HG02852 (cell line): ENCODE results near the gene NRIP3.

Source experiments
- ATAC-seq: cut with Tn5 transposase; IDR thresholded peaks from one replicate; pipeline ENCODE4 v1.9.1; 2021; ENCODE audit warnings: mild to moderate bottlenecking, moderate library complexity; ENCODE audit not compliant: unreplicated experiment

The NRIP3 gene

DNA sequence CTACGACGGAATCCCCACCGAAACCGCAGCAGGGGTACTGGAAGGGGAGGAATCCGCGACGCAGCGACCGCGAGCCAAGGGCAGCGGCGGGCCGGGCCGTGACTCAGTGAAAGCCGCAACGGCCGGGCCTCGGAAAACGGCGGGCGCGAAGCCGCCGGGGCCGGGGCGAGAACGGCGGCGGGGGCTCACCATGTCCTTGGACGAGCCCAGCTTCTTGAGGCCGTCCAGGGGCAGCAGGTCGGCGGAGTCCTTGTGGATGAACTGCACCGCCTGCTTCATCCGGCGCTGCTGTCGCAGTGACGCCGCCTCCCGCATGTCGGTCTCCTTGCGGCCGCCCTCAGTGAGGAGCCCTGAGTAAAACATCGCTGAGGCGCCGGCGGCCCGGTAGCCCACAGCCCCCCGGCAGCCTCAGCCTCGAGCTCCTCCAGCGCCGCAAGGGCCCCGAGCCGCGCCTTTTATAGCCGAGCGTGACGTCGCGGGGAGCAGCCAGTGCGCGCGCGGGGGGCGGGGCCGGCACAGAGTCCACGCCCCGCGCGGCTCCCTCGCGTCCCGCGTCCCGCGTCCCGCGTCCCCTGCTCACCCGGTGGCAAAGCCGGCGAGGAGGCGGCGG is at the start of gene NRIP3:
Gene NRIP3 (minus strand): TSS at position 429 of the 610 bp plus-strand sequence. CDS start 66 bp downstream, at position 363.
- no peak for ATAC-seq

DNA sequence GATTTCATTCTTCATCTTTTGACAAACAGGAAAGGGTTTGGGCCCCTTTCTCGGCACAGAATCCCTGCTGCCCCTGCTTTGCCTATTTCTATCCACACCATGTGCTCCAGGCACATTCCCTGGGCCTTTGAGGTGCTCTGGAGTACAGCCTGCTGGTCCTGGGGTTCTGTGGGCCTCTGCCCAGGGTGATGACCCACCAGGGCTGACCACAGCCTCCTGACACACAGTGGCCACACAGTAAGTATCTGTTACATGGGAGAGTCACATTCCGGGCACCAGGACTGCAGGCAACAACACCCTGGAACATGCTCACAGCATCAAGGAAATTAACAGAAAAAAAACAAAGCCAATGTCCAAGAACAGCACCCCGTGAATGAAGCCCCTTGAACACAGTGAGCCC is 48.5 kb upstream of the NRIP3 start:
- ATAC-seq = no peak

DNA sequence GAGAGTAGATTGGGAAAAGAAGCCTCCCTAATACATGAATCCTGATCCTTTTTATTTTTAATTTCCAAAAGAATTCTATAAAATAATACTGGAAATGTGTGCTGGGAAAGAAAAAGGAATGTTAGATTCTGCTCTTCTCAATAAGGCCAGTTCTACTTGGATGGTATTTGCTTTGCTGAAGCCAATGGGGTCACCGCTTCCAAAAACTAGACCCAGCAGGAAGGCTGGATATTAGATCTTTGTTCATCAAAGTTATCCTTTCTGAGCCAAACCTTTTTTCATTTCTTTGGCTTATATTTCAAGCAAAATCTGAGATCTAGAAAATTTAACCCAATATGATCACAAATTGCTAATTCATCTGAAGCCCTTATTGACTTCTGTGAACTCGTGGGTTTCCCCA is 46.2 kb upstream of the NRIP3 start:
- ATAC-seq = no peak

DNA sequence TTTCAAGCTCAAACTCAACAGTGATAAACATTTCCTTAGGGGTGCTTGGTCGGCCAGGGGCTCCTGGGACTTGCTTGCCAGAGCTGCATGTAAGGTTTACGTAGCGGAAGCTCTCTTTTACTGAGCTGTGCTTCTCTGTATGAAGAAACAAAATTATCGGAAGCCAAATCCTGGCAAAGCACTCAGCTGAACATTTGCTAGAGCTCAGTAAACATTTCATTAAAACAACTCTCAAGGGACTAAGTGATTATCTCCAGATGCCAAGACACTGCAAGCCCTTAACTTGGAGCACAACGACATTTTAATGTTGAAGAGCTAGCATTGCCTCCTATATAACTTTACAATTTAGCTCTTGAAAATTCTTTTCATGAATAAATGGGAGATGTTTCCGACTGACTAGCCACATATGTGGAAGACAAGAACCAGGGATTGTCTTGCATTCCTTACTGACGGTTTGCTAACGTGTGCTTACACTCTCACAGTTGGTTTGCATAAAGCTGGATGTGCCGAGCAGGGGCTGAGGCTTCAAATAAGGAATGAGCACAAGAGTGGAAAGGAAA is 44.2 kb upstream of the NRIP3 start:
- no peak for ATAC-seq

DNA sequence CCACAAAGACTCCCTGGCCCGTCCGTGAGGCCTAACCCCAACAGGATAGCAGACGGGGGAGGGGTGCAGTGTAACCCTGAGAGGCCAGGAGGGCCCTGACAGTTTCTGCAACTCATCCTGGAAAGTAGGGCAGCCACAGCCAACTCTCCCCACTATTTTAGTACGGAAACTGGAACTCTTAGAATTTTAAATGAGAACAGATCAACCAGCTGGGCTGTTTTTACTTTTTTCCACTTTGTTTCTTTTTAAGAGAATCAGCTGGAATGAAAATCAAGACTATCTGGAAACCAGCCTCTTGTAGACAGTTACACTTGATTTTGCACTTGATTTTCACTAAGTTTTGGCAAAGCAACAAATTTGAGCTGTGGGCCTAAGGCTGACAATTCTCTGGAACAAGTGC is 42.7 kb upstream of the NRIP3 start:
- no peak for ATAC-seq

DNA sequence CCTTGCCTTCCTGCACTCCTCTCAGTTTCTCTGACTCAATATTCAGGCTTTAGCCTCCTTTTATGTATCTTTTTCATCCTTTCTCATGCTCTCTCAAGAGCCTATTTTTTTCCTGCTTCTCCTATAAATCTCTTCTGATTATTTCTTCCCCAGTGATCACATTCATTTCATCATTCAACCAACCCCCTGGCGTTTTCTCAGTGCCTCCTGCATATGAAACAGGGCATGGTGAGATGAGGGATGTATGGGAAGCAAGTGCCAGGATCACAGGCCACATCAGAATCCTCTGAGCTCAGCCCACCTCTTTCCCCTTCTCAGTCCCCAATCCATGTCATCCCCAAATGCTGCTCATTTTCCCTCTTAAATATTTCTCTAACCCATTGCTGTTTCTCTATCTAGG is 38.7 kb upstream of the NRIP3 start:
- ATAC-seq = no peak

DNA sequence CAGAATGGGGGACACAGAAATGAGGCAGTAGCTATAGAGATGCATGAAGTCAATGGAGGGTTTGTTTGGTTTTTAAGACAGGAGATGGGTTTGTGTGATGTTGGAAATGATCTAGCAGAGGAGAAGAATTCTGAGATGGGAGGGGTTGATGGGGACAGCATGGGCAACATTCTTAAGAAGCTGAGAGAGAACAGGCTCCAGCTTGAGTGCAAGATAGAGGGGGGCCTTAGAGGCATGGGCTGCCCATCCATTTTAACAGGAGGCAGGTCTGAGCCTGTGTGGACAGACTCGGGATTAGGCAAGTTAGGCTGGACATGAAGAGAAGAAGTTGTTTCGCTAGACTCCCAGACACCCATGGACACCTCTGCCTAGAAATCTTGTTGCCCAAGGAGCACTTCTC is 37.9 kb upstream of the NRIP3 start:
- no peak for ATAC-seq

DNA sequence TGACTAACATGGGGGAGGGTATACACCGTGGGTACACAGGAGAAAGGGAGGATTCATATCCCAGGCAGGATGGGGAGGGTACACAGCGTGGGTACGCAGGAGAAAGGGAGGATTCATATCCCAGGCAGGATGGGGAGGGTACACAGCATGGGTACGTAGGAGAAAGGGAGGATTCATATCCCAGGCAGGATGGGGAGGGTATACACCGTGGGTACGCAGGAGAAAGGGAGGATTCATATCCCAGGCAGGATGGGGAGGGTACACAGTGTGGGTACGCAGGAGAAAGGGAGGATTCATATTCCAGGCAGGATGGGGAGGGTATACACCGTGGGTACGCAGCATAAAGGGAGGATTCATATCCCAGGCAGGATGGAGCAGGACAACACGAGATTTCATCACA is 36.6 kb upstream of the NRIP3 start:
- no peak for ATAC-seq

DNA sequence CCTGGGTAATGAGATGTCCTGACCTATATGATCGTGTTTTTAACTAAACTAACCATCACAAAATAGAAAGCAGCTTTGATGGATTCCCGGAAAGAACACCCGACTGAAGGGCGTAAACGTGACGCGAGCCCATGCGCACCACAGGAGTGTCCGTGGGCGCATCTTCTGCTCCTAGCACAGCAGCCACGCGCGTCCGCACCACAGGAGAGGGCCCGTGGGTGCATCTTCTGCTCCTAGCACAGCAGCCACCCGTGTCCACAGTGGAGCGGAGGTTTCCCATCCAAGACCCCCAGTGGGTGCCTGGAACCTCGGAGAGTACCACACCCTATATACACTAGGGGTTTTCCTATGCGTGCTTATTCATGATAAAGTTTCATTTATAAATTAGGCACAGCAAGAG is 36.1 kb upstream of the NRIP3 start:
- ATAC-seq = no peak

DNA sequence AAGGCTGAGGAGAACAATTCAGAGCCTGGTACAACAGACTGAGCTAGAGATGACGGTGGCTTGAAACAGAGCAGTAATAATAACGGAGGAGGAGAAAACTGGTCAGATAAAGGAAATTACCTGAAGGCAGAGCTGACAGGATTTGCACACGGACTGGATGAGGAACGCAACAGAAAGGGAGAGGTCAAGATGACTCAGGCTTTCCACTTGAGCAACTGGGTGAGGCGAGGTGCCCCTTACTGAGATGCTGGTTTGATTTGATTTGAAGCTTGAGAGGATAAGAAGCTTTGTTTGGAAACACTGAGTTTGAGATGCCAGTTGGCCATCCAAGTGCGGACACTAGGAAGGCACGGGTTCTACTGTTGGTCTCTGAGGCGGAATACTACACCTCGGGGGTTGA is 35.4 kb upstream of the NRIP3 start:
- ATAC-seq = no peak

DNA sequence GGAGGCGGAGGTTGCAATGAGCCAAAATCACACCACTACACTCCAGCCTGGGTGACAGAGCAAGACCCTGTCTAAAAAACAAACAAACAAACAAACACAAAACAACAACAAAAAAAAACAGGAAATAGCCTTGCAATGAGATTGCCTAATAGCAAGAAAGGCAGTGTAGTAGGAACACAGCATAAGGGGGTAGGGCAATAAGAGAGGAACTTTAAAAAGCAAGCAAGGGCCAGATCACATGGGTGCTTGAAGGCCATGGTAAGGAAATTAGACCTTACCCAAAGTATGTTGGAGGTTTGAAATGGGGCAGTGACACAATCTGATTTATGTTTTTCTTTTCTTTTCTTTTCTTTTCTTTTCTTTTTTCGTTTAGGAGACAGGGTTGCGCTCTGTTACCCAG is 34.7 kb upstream of the NRIP3 start:
- ATAC-seq = no peak

DNA sequence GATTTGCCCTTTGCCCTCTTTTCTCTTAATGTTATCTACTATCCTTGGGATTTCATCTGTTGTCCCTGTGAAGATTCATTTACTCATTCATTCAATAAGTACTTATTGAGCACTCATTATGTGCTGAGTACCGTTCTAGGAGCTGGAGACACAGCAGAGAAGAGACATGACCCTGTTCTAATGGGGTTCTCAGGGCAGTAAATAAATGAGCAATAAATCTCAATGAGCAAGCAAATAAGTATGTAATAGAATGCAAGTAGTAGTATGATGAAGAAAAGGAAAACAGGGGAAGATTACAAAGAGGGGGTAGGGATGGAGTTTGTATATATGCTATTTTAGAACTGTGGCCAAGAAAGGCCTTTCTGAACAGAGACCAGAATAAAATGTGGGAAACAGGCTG is 34.2 kb upstream of the NRIP3 start:
- no peak for ATAC-seq

DNA sequence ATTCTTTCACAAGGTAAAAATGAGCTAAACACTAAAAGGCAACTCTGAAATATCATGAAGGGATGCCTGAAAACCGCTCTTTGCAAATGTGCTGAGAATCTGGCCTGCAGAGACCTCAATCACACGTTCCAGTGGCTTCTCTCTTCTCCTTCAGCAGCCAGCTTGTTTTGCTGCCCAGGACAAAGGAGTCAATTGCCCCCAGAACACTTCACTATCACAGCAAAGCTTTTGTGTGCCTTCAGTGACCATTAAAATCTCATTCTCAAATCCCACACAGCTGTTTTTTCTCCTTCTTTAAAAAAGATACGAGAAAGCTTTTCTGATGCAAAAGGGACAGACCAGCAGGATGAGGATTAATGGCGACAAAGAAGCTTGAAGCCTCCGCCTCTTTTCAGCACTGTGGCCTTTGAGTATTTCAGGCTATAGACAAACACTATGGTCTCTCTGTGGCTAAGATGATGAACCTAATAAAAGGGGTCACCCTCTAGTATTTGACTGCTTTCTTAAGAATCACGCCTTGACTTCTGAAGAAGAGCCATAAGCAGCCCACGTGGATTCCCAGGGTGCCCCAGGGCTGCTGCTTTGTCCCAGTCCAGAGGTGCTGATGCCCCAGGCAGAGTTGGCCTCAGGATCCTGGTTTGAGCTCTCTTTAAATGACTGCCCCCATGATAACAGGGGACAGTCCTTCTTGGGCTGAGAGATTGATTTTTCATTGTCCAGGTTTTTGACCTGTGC is 33.4 kb upstream of the NRIP3 start:
- no peak for ATAC-seq

DNA sequence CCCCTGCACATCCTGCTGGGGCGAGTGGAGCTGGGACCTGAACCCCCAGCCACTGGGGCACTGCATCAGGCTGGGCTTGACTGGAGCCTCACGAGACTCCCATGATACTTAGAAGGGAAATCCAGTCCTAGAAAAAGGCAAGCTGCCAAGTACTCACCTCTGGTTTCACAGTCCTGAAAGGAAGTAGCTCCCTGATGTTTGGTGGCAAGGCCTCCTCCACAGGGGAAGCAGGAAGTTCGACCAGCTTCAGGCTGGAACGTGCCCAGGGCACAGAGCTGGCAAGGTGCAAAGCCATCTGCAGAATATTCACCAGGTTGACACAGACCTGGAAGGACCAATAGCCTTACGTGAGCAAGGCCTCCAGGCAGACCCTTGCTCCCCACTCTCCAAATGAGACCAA is 26.8 kb upstream of the NRIP3 start:
- no peak for ATAC-seq

DNA sequence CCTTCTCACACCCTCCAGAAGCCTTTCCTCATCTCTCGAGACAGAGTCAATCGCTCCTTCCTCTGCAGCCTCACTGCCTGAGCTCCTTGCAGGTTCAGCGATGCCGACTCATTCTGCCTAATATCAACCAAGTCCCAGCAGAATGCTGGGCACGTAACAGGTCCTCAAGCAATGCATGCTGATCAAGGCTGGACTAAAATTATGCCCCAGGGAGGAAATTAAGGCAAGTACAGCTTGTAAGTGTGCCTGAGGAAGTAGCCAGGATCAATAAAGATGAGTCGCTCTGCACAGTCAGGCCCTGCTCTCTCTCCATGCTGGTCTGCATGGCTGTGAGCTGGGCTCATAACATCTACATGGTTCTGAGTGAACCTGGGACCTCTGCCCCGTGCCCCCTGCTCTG is 25.6 kb upstream of the NRIP3 start:
- no peak for ATAC-seq

DNA sequence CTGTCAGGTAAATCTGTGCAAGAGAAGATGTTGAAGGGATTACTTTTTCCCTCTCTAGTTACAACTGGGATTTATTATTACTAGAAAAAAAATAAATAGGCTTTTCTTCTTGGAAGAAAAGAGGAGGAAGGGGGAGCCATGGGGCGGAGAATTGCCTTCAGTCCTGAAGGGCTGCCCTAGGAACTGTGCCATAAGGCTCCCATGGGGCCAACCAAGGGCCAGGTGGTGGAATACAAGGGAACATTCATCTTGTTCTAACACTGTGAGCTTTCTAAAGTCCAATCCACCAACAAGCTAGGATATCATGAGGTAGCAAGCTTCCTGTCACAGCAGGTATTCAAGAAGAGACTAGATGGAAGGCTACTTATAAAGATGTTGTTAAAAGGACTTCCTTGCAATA is 24.8 kb upstream of the NRIP3 start:
- ATAC-seq = no peak

DNA sequence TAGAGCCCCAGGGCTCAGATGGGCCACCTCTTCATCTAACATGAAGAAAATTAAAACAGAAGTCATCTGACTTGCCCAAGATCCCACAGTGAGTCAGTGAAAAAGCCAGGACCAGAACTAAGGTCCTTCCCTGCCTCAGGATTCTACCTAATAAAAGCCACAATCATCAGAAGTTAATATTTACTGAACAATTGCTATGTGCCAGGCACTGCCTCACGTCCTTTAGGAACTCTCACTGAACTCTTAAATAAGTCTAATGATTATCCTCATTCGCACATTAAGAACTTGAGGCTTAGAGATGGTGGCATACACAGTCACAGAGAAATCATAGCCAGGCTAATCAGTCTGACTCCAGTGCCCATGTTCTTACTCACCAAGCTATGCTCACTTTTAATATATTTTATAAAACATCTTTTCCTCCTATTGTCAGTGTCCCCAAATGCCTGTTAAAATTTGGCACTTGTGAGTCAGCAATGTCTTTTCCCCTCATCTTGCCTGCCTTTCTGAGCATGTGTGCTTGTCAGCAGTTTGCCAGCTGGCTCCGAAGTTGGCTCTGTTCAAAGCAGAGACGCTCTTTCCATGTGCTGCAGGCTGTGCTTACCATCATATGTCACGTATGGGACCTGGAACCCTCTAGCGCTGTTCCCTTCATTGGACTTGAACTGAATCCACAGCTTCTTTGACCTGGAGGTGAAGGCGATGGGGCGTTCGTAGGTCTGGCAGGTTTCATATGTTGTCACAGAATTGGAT is 21.5 kb upstream of the NRIP3 start:
- ATAC-seq = no peak

DNA sequence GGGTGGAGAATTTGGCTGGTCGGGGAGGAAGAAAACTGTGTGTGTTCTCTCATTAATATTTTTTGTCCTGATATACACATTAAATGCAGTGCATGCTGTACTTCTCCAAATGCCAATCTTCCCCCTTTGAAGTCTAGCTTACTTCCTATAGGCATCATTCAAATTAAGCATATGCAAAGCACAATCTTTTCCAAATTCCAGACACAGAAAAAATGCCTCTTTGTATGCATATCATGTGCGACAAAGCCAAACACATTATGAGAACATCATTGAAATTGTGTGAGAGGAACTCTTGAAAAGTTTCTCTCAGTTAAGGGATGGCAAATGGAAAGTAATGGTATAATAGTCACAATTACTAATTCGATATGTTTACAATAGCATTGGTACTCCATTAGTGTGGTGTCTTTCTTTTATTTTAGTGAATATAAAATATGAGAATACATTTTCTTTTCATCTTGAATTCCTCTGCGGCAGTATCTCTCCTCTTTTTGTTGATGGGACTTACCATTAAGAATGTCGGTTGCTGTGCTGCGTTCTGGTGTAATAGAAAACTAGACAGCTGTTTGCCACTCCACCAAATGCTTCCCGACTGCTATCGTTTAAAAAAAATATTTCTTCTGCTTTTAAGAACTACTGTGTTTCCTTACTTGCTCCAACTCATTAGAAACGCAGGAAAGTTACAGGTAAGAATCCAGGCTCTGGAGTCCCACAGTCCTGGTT is 19.3 kb upstream of the NRIP3 start:
- ATAC-seq = no peak

DNA sequence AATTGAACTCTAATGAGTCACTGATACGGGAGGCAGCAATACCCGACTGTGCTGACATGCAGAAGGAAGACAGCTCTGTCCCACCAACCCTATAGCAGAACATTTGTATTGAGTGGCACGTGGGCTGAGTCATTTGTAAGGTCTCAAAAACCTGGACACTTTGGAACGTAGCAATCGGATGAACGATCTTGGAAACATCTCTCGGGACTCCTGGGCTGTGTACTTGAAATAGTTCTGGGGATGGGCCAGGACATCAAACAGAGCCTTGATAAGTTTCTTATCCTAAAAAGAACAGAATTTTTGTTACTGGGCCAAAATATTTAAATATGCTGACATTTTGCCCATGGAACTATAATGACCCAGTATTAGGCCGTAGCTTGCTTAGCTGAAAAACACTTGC is 17.1 kb upstream of the NRIP3 start:
- ATAC-seq = no peak

DNA sequence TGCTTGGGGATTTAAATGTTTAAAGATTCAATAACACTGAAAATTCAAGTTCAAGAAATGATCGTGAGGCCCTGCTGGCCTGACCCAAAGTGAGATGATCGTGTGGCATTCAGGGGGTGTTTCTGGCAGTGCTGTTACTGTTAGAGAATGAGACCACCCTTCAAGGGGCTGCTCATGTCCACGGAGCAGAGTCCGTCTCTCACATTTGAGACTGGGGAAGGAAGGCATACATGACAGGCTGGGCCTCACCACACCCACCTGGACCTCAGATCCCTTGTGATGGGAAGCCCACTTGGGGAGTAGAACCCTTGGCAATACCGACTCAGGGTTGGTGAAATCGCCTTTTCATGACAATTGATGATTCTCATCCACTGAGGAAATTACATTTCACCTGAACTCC is 16.1 kb upstream of the NRIP3 start:
- ATAC-seq = no peak

DNA sequence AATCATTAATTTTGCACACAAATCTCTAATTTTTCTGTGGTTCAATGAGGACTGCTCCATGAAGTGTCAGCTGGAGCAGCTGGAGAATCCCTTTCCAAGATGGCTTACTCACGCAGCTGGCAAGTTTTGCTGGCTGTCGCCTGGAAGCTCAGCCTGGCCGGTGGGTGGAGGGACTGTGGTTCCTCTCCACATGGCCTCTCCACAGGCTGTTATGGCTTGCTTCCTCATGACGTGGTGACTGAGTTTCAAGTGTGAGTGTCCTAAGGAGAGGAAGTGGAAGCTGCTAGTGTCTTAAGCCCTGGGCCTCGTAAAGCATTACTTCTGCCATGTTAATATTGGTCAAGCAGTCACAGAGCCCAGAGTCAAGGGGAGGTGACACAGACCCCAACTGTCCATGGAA is 14.0 kb upstream of the NRIP3 start:
- ATAC-seq = no peak
